ENCODE measurements around the gene IPO7. TPM values are rescaled to one million over a fixed set of nuclear protein-coding genes. Genes with fewer than 3 reads are reported as not detected.

The IPO7 gene
- total RNA-seq, 1 experiment from 2014 or later: 196 TPM

DNA sequence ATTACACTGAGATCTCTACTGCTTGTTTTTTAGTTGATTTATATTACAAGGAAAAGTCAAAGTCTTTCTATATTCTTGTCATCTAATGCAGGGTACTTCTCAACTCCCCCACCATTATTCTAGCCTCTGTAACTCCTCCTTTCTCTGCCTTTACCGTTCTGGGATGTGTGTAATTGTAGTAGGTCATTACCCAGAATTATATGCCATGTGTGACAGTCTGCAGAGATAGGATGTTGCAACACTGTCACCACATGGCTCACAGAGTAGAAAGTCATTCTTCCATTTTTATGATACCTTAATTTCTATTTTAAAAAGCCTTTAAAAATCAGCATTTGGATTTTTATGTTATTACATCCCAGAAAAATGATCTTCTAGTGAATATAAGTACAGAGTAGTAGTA, 109.0 kb downstream of the IPO7 start:
- intact Hi-C loops (cut with micrococcal nuclease; ENCODE audit: unreplicated experiment): no loop called here
- Mint-ChIP-seq H3K27ac (ENCODE audit: unreplicated experiment) (no peak overlapping the region), H3K9me3 (ENCODE audit: unreplicated experiment) (no peaks in the 10 kb centered on the region), H3K4me3 (ENCODE audit: unreplicated experiment) (no peak overlapping the region), H3K36me3 (ENCODE audit: insufficient read depth, unreplicated experiment) (peaks cover 18% of the 10 kb centered on the region), H3K4me1 (ENCODE audit: low read depth, unreplicated experiment) (peaks cover 18% of the 10 kb centered on the region), H3K27me3 (ENCODE audit: insufficient read depth, unreplicated experiment) (no peaks in the 10 kb centered on the region)
- H3K27me3 ChIP-seq (replicated peaks; ENCODE audit: control insufficient read depth, insufficient read depth, low read length): no peaks in the 10 kb centered on the region
- peaks cover 28% of the 10 kb centered on the region for H3K4me1 ChIP-seq
- no peak for DNase-seq
- H3K36me3 ChIP-seq (ENCODE audit: control insufficient read depth, insufficient read depth, low read length): peaks cover 1% of the 10 kb centered on the region; the same call in 1 of the 2 replicates
- POLR2A ChIA-PET: no interaction called here
- BruUV-seq (replicated peaks): no TSS peak
- TF ChIP-seq, protein P1, sequence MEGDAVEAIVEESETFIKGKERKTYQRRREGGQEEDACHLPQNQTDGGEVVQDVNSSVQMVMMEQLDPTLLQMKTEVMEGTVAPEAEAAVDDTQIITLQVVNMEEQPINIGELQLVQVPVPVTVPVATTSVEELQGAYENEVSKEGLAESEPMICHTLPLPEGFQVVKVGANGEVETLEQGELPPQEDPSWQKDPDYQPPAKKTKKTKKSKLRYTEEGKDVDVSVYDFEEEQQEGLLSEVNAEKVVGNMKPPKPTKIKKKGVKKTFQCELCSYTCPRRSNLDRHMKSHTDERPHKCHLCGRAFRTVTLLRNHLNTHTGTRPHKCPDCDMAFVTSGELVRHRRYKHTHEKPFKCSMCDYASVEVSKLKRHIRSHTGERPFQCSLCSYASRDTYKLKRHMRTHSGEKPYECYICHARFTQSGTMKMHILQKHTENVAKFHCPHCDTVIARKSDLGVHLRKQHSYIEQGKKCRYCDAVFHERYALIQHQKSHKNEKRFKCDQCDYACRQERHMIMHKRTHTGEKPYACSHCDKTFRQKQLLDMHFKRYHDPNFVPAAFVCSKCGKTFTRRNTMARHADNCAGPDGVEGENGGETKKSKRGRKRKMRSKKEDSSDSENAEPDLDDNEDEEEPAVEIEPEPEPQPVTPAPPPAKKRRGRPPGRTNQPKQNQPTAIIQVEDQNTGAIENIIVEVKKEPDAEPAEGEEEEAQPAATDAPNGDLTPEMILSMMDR (IDR thresholded peaks at IDR 0.05; ENCODE audit: insufficient read depth in 1 of 2, low read depth in 1 of 2, low read length in 1 of 2, severe bottlenecking in 1 of 2, unreplicated experiment in 1 of 2): no peak
- H3K9me3 ChIP-seq: no peaks in the 10 kb centered on the region
- CTCF ChIA-PET: no interaction called here
- H3K4me3 ChIP-seq (ENCODE audit: low read depth, low read length): no peak overlapping the region

DNA sequence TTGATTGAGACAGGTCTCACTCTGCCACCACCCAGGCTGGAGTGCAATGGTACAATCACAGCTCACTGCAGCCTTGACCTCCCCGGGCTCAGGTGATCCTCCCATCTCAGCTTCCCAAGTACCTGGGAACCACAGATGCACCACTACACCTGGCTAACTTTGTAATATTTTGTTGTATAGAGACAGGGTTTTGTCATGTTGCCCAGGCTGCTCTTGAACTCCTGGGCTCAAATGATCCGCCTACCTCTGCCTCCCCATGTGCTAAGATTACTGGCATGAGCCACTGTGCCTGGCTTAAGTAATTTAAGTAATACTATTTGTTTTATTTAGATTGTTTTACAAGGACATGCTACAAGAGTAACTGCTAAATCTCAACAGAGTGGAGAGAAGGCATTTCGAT, 109.9 kb downstream of the IPO7 start:
- POLR2A ChIA-PET: no interaction called here
- peaks cover 37% of the 10 kb centered on the region for H3K4me1 ChIP-seq
- Mint-ChIP-seq H3K9me3 (ENCODE audit: unreplicated experiment) (no peaks in the 10 kb centered on the region), H3K27me3 (ENCODE audit: insufficient read depth, unreplicated experiment) (no peaks in the 10 kb centered on the region), H3K4me1 (ENCODE audit: low read depth, unreplicated experiment) (peaks cover 19% of the 10 kb centered on the region), H3K36me3 (ENCODE audit: insufficient read depth, unreplicated experiment) (peaks cover 18% of the 10 kb centered on the region), H3K4me3 (ENCODE audit: unreplicated experiment) (no peak overlapping the region), H3K27ac (ENCODE audit: unreplicated experiment) (no peak overlapping the region)
- CTCF ChIA-PET: no interaction called here
- H3K9me3 ChIP-seq: no peaks in the 10 kb centered on the region
- no TSS peak for BruUV-seq (replicated peaks)
- intact Hi-C loops (cut with micrococcal nuclease; ENCODE audit: unreplicated experiment): no loop called here
- H3K27me3 ChIP-seq (replicated peaks; ENCODE audit: control insufficient read depth, insufficient read depth, low read length): no peaks in the 10 kb centered on the region
- DNase-seq: no peak
- peaks cover 1% of the 10 kb centered on the region; the same call in 1 of the 2 replicates for H3K36me3 ChIP-seq (ENCODE audit: control insufficient read depth, insufficient read depth, low read length)
- no peak overlapping the region for H3K4me3 ChIP-seq (ENCODE audit: low read depth, low read length)
- TF ChIP-seq, protein P1 (IDR thresholded peaks at IDR 0.05; ENCODE audit: insufficient read depth in 1 of 2, low read depth in 1 of 2, low read length in 1 of 2, severe bottlenecking in 1 of 2, unreplicated experiment in 1 of 2): no peak

GRCh38 chr11:9495803-9496514, 111.5 kb downstream of the IPO7 start:
- Histone ChIP-seq H3K4me3 (ENCODE audit: low read depth, low read length) (no peak overlapping the region), H3K4me1 (peaks cover 44% of the 10 kb centered on the region), H3K27me3 (replicated peaks; ENCODE audit: control insufficient read depth, insufficient read depth, low read length) (no peaks in the 10 kb centered on the region), H3K36me3 (ENCODE audit: control insufficient read depth, insufficient read depth, low read length) (peaks cover 1% of the 10 kb centered on the region; the same call in 1 of the 2 replicates), H3K9me3 (no peaks in the 10 kb centered on the region)
- Mint-ChIP-seq H3K27ac (ENCODE audit: unreplicated experiment) (peak overlapping the region; percentile 63), H3K36me3 (ENCODE audit: insufficient read depth, unreplicated experiment) (peaks cover 18% of the 10 kb centered on the region), H3K4me1 (ENCODE audit: low read depth, unreplicated experiment) (peaks cover 19% of the 10 kb centered on the region), H3K27me3 (ENCODE audit: insufficient read depth, unreplicated experiment) (no peaks in the 10 kb centered on the region), H3K9me3 (ENCODE audit: unreplicated experiment) (no peaks in the 10 kb centered on the region), H3K4me3 (ENCODE audit: unreplicated experiment) (no peak overlapping the region)
- intact Hi-C loops (cut with micrococcal nuclease; ENCODE audit: unreplicated experiment): no loop called here
- ChIA-PET CTCF (interaction anchor here (1.1 kb wide), 1 partner anchor 11 kb away, joined by 7 read pairs; no protein-coding TSS in a partner anchor), POLR2A (no interaction called here)
- TF ChIP-seq, protein P1 (IDR thresholded peaks at IDR 0.05; ENCODE audit: insufficient read depth in 1 of 2, low read depth in 1 of 2, low read length in 1 of 2, severe bottlenecking in 1 of 2, unreplicated experiment in 1 of 2): no peak
- DNase-seq: no peak
- no TSS peak for BruUV-seq (replicated peaks)

Other genes with a start within 250 kb of the IPO7 start
- 54.3 and 58.0 TPM in 2 replicates for gene DENND5A, start 119.3 kb upstream of the IPO7 start, total RNA-seq (2022)
- 103 and 110 TPM in 2 replicates for gene TMEM41B, start 70.1 kb upstream of the IPO7 start, total RNA-seq (2022)
- 27.2 and 31.2 TPM in 2 replicates for gene ZNF143, start 76.4 kb downstream of the IPO7 start, total RNA-seq (2022)
- gene WEE1, start 189.0 kb downstream of the IPO7 start, total RNA-seq (2022): 108 and 116 TPM in 2 replicates